ENCODE data around the gene DNAJA3. TPM values are rescaled to one million over a fixed set of nuclear protein-coding genes. Genes with fewer than 3 reads are reported as not detected.

Gene DNAJA3
- total RNA-seq, 1 experiment from 2014 or later, result 93.3 TPM

DNA sequence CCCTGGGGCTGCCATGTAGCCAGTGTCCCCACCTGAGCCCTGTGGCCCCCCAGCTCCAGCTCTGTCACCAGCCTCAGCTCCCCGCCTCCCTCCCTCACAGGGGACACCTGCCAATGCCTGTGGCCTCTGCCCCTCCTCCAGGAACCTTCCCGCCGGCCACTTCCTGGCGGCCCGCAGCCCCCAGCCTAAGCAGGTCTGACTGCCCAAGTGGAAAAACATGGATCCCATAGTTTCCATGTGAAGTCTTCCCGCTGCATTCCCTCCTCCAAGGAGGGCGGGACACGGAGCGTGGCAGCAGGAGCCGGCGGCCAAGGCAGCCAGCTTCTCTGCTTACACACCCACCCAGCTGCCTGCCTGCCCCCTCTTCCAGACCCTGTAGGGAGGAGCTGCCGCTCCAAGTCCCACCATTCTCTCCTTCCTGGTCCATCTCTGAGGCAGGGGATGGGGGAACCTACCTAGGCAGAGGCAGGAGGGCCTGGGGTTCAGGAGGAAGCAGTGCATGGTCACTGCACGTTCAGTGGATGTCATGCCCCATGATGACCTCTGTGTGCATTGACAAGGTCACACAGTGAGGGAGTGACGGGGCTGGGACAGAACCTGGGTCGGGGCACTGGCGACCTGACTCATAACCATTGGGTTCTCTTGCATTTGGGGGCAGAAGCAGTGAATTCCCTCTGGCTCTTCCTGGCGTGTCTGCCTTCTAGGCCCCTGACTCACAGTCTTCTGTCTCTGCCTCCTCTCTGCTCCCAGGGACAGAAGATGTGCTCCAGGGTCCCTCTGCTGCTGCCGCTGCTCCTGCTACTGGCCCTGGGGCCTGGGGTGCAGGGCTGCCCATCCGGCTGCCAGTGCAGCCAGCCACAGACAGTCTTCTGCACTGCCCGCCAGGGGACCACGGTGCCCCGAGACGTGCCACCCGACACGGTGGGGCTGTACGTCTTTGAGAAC, 45.3 kb upstream of the DNAJA3 start:
- DNase-seq (ENCODE audit: low read depth, low spot score), result no peak
- ChIA-PET CTCF (no interaction called here), POLR2A (no interaction called here), RAD21 (ENCODE audit: low non-redundant PET in 1 of 2, low total read pairs in 2 of 2, uncharacterized antibody in 2 of 2, unreplicated experiment in 2 of 2) (no interaction called here)
- ATAC-seq, result no peak
- Histone ChIP-seq H3K4me3 (replicated peaks in 1 of 2; ENCODE audit: low read depth in 1 of 2, low read length in 2 of 2) (no peak overlapping the region), H3K27ac (ENCODE audit: low read depth, low read length) (no peak overlapping the region), H3K4me2 (ENCODE audit: low read length) (no peak overlapping the region), H3K9me3 (ENCODE audit: control insufficient read depth in 1 of 2, insufficient read depth in 1 of 2, low read depth in 1 of 2, low read length in 2 of 2) (no peaks in the 10 kb centered on the region), H3K9me2 (ENCODE audit: insufficient read depth) (no peaks in the 10 kb centered on the region), H3K27me3 (ENCODE audit: insufficient read depth, low read length) (no peaks in the 10 kb centered on the region), H3K36me3 (ENCODE audit: control insufficient read depth in 1 of 2, insufficient read depth in 2 of 2, low read length in 2 of 2) (no peaks in the 10 kb centered on the region), H3K79me2 (ENCODE audit: insufficient read depth, low read length) (0 out of 2 replicates have a peak, but pooled peaks cover 3% of the 10 kb centered on the region), H4K20me1 (ENCODE audit: insufficient read depth) (no peaks in the 10 kb centered on the region), H3K9ac (ENCODE audit: low read length) (no peak overlapping the region), H3K4me1 (ENCODE audit: control insufficient read depth in 1 of 2, insufficient read depth in 2 of 2, low read length in 2 of 2) (peaks cover 3 to 26% of the 10 kb centered on the region in 2 experiments; a peak in 3 of 4 replicates), H2AFZ (ENCODE audit: low read depth, low read length, poor library complexity, severe bottlenecking) (no peak overlapping the region)
- no TSS peak for BruUV-seq (replicated peaks)
- TF ChIP-seq MAX (IDR thresholded peaks at IDR 0.05), result no peak
- no peak for TF ChIP-seq REST (IDR thresholded peaks at IDR 0.05; ENCODE audit: low read depth)
- no peak for TF ChIP-seq SRF (IDR thresholded peaks at IDR 0.05; ENCODE audit: low read depth)
- TF ChIP-seq CEBPB (IDR thresholded peaks at IDR 0.05; ENCODE audit: low read depth), result no peak
- TF ChIP-seq JUND (IDR thresholded peaks at IDR 0.05), result no peak
- no peak for TF ChIP-seq POLR2A (IDR thresholded peaks at IDR 0.05; ENCODE audit: borderline replicate concordance, extremely low read depth, insufficient read depth, insufficient read length)
- TF ChIP-seq, protein P1, sequence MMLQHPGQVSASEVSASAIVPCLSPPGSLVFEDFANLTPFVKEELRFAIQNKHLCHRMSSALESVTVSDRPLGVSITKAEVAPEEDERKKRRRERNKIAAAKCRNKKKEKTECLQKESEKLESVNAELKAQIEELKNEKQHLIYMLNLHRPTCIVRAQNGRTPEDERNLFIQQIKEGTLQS (IDR thresholded peaks at IDR 0.05), result no peak
- TF ChIP-seq RAD21 (IDR thresholded peaks at IDR 0.05; ENCODE audit: low read depth), result no peak
- TF ChIP-seq SP1 (IDR thresholded peaks at IDR 0.05; ENCODE audit: low read depth), result no peak
- no peak for TF ChIP-seq EGR1 (IDR thresholded peaks at IDR 0.05; ENCODE audit: low read depth)
- no peak for TF ChIP-seq YY1 (IDR thresholded peaks at IDR 0.05; ENCODE audit: extremely low read depth, insufficient replicate concordance, low read depth, low read length)
- intact Hi-C loops (cut with micrococcal nuclease), result no loop called here
